K562 (cell line): ENCODE measurements around the gene EPS8L1. TPM values are rescaled to one million over a fixed set of nuclear protein-coding genes. Genes with fewer than 3 reads are reported as not detected.
A peak's percentile ranks its signal among the peaks of the same experiment; 100 is the strongest.

Source experiments
- ARID1B ChIP-seq: fragments of 450-650 bp; IDR thresholded peaks from 2 replicates; pipeline ENCODE4 v1.6.1; 2016; ENCODE audit warnings: antibody characterized with exemption, mild to moderate bottlenecking, inconsistent platforms
- BHLHE40 ChIP-seq: IDR thresholded peaks from 2 replicates; pipeline ENCODE4 v1.6.1; 2011; ENCODE audit warnings: low read length, improper control_type of control experiment
- CHD2 ChIP-seq: IDR thresholded peaks from 2 replicates; pipeline ENCODE4 v1.6.1; 2011; ENCODE audit warnings: low read depth, low read length
- CREM ChIP-seq: IDR thresholded peaks from 2 replicates; pipeline ENCODE4 v1.6.1; 2014; ENCODE audit warnings: antibody characterized with exemption, low read depth
- ELF1 ChIP-seq: fragments of 200-800 bp; sonication (Bioruptor generic); IDR thresholded peaks from 2 replicates; pipeline ENCODE4 v1.6.1; 2016; ENCODE audit warnings: missing genetic modification characterization, missing compliant biosample characterization
- EP400 ChIP-seq: fragments of 450-650 bp; IDR thresholded peaks from 2 replicates; pipeline ENCODE4 v1.6.1; 2017; ENCODE audit warnings: antibody characterized with exemption, mild to moderate bottlenecking, moderate library complexity
- FOXA3 ChIP-seq, 2 experiments: fragments of 450-650 bp in 1 of 2; sonication (generic) in 1 of 2; formaldehyde crosslinking; IDR thresholded peaks in 1 of 2; conservative IDR thresholded peaks in 1 of 2; 2 replicates each; pipeline versions ENCODE4 v1.4.0 to v1.8.0; 2020 to 2022; ENCODE audit warnings: mild to moderate bottlenecking in 2 of 2, missing genetic modification reagents in 1 of 2
- GATA2 ChIP-seq: sonication (generic); formaldehyde crosslinking; IDR thresholded peaks from 2 replicates; pipeline ENCODE4 v1.4.0; 2020; ENCODE audit warnings: mild to moderate bottlenecking, missing genetic modification reagents
- GTF3C2 ChIP-seq: IDR thresholded peaks from 3 replicates; pipeline ENCODE4 v1.6.1; 2011; ENCODE audit warnings: borderline replicate concordance, mild to moderate bottlenecking, moderate library complexity; ENCODE audit not compliant: insufficient read length; ENCODE audit errors: extremely low read depth
- HDAC1 ChIP-seq, 2 experiments: fragments of 450-650 bp; IDR thresholded peaks; 2 replicates each; pipeline ENCODE4 v1.6.1; 2016 to 2017; ENCODE audit warnings: inconsistent platforms in 1 of 2, mild to moderate bottlenecking in 1 of 2, moderate library complexity in 1 of 2
- LCOR ChIP-seq: sonication (generic); formaldehyde crosslinking; IDR thresholded peaks from 2 replicates; pipeline ENCODE4 v1.8.0; 2022; ENCODE audit warnings: mild to moderate bottlenecking, missing genetic modification reagents
- MAFK ChIP-seq: IDR thresholded peaks from 2 replicates; pipeline ENCODE4 v1.6.1; 2011; ENCODE audit warnings: low read length, improper control_type of control experiment
- MAZ ChIP-seq, 2 experiments: fragments of 450-650 bp in 1 of 2; sonication (generic) in 1 of 2; formaldehyde crosslinking; IDR thresholded peaks in 1 of 2; conservative IDR thresholded peaks in 1 of 2; 2 replicates each; pipeline versions ENCODE4 v1.4.0 to v1.5.0; 2020; ENCODE audit warnings: mild to moderate bottlenecking in 1 of 2, missing genetic modification reagents in 1 of 2
- MEIS2 ChIP-seq: fragments of 450-650 bp; IDR thresholded peaks from 2 replicates; pipeline ENCODE4 v1.6.1; 2014; ENCODE audit warnings: mild to moderate bottlenecking; ENCODE audit not compliant: partially characterized antibody
- NCOA2 ChIP-seq, 2 experiments: fragments of 450-650 bp; IDR thresholded peaks; 2 replicates each; pipeline ENCODE4 v1.6.1; 2018; ENCODE audit warnings: mild to moderate bottlenecking in 2 of 2, moderate library complexity in 1 of 2; ENCODE audit not compliant: partially characterized antibody in 2 of 2
- RBBP5 ChIP-seq: fragments of 200-600 bp; sonication (generic); IDR thresholded peaks from 2 replicates; pipeline ENCODE4 v1.6.1; 2012; ENCODE audit warnings: borderline replicate concordance, mild to moderate bottlenecking, low read length, control low read depth, inconsistent platforms; ENCODE audit not compliant: insufficient read depth, poor library complexity, severe bottlenecking
- TARDBP ChIP-seq: fragments of 450-650 bp; IDR thresholded peaks from 2 replicates; pipeline ENCODE4 v1.6.1; 2016
- UBTF ChIP-seq, 2 experiments: IDR thresholded peaks; 2 replicates each; pipeline ENCODE4 v1.6.1; 2012; ENCODE audit warnings: improper control_type of control experiment in 2 of 2, low read depth in 2 of 2, low read length in 2 of 2, borderline replicate concordance in 1 of 2
- ZBTB7A ChIP-seq: IDR thresholded peaks from 2 replicates; pipeline ENCODE4 v1.6.1; 2011; ENCODE audit warnings: low read depth, mild to moderate bottlenecking, low read length, moderate library complexity, borderline replicate concordance; ENCODE audit not compliant: control insufficient read depth
- ZNF282 ChIP-seq: sonication (generic); formaldehyde crosslinking; IDR thresholded peaks from 2 replicates; pipeline ENCODE4 v1.8.1; 2023; ENCODE audit warnings: missing genetic modification reagents
- ZNF431 ChIP-seq: sonication (generic); formaldehyde crosslinking; IDR thresholded peaks from 2 replicates; pipeline ENCODE4 v1.8.0; 2022; ENCODE audit warnings: mild to moderate bottlenecking, missing genetic modification reagents
- ZNF511 ChIP-seq: sonication (generic); formaldehyde crosslinking; IDR thresholded peaks from 2 replicates; pipeline ENCODE4 v1.8.0; 2022; ENCODE audit warnings: mild to moderate bottlenecking, missing genetic modification reagents
- polyA plus RNA-seq, 8 experiments: library from polyadenylated mRNA; depleted of rRNA in 4 of 8; stranded (reverse) in 5 of 8; unstranded in 3 of 8; fragments of >200 nt; fragmentation: Nextera tagmentation in 2 of 8; fragmentation: Illumina TruSeq in 1 of 8; extraction: Ambion mirVana in 2 of 8; extraction: Trizol in 1 of 8; gene quantifications; 2 replicates each; pipeline versions ENCODE4 v1.2.1 to v1.2.3, GENCODE V29; 2011 to 2014; ENCODE audit warnings: inconsistent platforms in 1 of 8, missing spikeins in 1 of 8
- total RNA-seq, 7 experiments: library from RNA; depleted of rRNA in 6 of 7; stranded (reverse); fragments of >200 nt in 6 of 7; fragmentation: Illumina TruSeq in 2 of 7; extraction: Trizol in 2 of 7; gene quantifications; 2 replicates each; pipeline versions ENCODE4 v1.2.1 to v1.2.3, GENCODE V29; 2011 to 2021; ENCODE audit warnings: low replicate concordance in 1 of 7

The EPS8L1 gene
- total and polyA plus RNA-seq, 9 of the 15 experiments (the other 6 are each of a cell fraction or from before 2014, with no cell fraction given) = 0.35 to 22.1 (median 11.9) TPM

GRCh38 chr19:55062735-55063491, 12.8 kb upstream of the EPS8L1 start, which contains the start of gene RDH13 (continued):
- peak; percentile 39; the same call in 1 of the 2 replicates for TF ChIP-seq ZBTB7A
- 0 out of 2 replicates have a peak, but pooled peaks have one; percentile 38 for TF ChIP-seq TARDBP
- TF ChIP-seq MEIS2 = peak; percentile 48
- no peak for TF ChIP-seq ZNF431 (CRISPR knock-in tag)
- peak; percentile 78 for TF ChIP-seq ZNF282 (CRISPR knock-in tag)
- peak; percentile 99 for TF ChIP-seq GTF3C2
- peak; percentile 67 for TF ChIP-seq RBBP5
- no peak for TF ChIP-seq FOXA3 (CRISPR knock-in tag; conservative IDR thresholded peaks at IDR 0.05 in 1 of 2, IDR thresholded peaks at IDR 0.05 in 1 of 2)
- TF ChIP-seq MAZ (CRISPR knock-in tag; conservative IDR thresholded peaks at IDR 0.05 in 1 of 2, IDR thresholded peaks at IDR 0.05 in 1 of 2) = peak in 1 of 2 experiments; percentile 41; a peak in 2 of 4 replicates
- TF ChIP-seq LCOR (CRISPR knock-in tag) = no peak
- peak in 1 of 2 experiments; percentile 67; a peak in 1 of 4 replicates for TF ChIP-seq UBTF (IDR thresholded peaks at IDR 0.05; ENCODE audit: borderline replicate concordance in 1 of 2, low read depth in 2 of 2, low read length in 2 of 2)
- peak; percentile 73 for TF ChIP-seq ELF1 (tag)
- TF ChIP-seq BHLHE40 = peak; percentile 33; the same call in 1 of the 2 replicates
- TF ChIP-seq MAFK = no peak
- peak; percentile 96 for TF ChIP-seq CREM
- TF ChIP-seq NCOA2 (IDR thresholded peaks at IDR 0.05; ENCODE audit: partially characterized antibody in 2 of 2) = no peak
- no peak for TF ChIP-seq ARID1B
- no peak for TF ChIP-seq GATA2 (CRISPR knock-in tag)
- TF ChIP-seq ZNF511 (CRISPR knock-in tag) = peak; percentile 28; the same call in 1 of the 2 replicates
- TF ChIP-seq HDAC1 (IDR thresholded peaks at IDR 0.05) = peak in 1 of 2 experiments; percentile 9; a peak in 1 of 4 replicates
- TF ChIP-seq CHD2 = peak; percentile 57
- TF ChIP-seq EP400 = peak; percentile 23; the same call in 1 of the 2 replicates
